HepG2 (cell line): ENCODE measurements around the gene IDUA. TPM values are rescaled to one million over a fixed set of nuclear protein-coding genes. Genes with fewer than 3 reads are reported as not detected.

ENCODE experiments used
- GABPB1 ChIP-seq: IDR thresholded peaks from 2 replicates; pipeline ENCODE4 v1.6.1; 2016; ENCODE audit warnings: mild to moderate bottlenecking, missing genetic modification reagents, moderate library complexity, missing compliant biosample characterization
- HDAC2 ChIP-seq: sonication (generic); formaldehyde crosslinking; IDR thresholded peaks from 2 replicates; pipeline ENCODE4 v1.4.0; 2020; ENCODE audit warnings: missing genetic modification reagents
- MAFF ChIP-seq: IDR thresholded peaks from 2 replicates; pipeline ENCODE4 v1.6.1; 2011; ENCODE audit warnings: low read depth, low read length, improper control_type of control experiment
- MBD4 ChIP-seq: IDR thresholded peaks from 2 replicates; pipeline ENCODE4 v1.6.1; 2012; ENCODE audit warnings: low read length, inconsistent platforms, borderline replicate concordance
- MTF2 ChIP-seq: sonication (generic); formaldehyde crosslinking; IDR thresholded peaks from 2 replicates; pipeline ENCODE4 v1.5.0; 2020; ENCODE audit warnings: missing genetic modification reagents, borderline replicate concordance
- PAF1 ChIP-seq: IDR thresholded peaks from 2 replicates; pipeline ENCODE4 v1.6.1; 2016; ENCODE audit warnings: missing genetic modification reagents, missing compliant biosample characterization
- SOX5 ChIP-seq: IDR thresholded peaks from 2 replicates; pipeline ENCODE4 v1.6.1; 2016; ENCODE audit warnings: borderline replicate concordance
- TBX2 ChIP-seq: sonication (generic); formaldehyde crosslinking; IDR thresholded peaks from 2 replicates; pipeline ENCODE4 v1.5.0; 2020; ENCODE audit warnings: missing genetic modification reagents, mild to moderate bottlenecking, borderline replicate concordance
- WIZ ChIP-seq: sonication (generic); formaldehyde crosslinking; IDR thresholded peaks from 2 replicates; pipeline ENCODE4 v1.5.1; 2020; ENCODE audit warnings: mild to moderate bottlenecking, missing genetic modification reagents
- ZEB1 ChIP-seq: IDR thresholded peaks from 2 replicates; pipeline ENCODE4 v1.6.1; 2012; ENCODE audit warnings: mild to moderate bottlenecking, low read depth, inconsistent platforms; ENCODE audit not compliant: insufficient replicate concordance
- ZNF292 ChIP-seq: sonication (generic); formaldehyde crosslinking; IDR thresholded peaks from 2 replicates; pipeline ENCODE4 v1.8.1; 2022; ENCODE audit warnings: mild to moderate bottlenecking, low read depth, missing genetic modification reagents, borderline replicate concordance
- ZNF484 ChIP-seq: sonication (generic); formaldehyde crosslinking; IDR thresholded peaks from 2 replicates; pipeline ENCODE4 v1.5.1; 2020; ENCODE audit warnings: mild to moderate bottlenecking, low read depth, missing genetic modification reagents, borderline replicate concordance
- polyA plus RNA-seq, 8 experiments: library from polyadenylated mRNA; depleted of rRNA in 3 of 8; stranded (reverse) in 7 of 8; unstranded in 1 of 8; fragments of >200 nt; fragmentation: Illumina TruSeq in 4 of 8; extraction: Trizol in 4 of 8; gene quantifications; 2 replicates each; pipeline versions ENCODE4 v1.2.1 to v1.2.3, GENCODE V29; 2011 to 2016; ENCODE audit warnings: low read depth in 4 of 8, missing spikeins in 1 of 8, mixed read lengths in 1 of 8; ENCODE audit not compliant: insufficient read depth in 1 of 8
- total RNA-seq, 5 experiments: library from RNA; depleted of rRNA; stranded (reverse); fragments of >200 nt; fragmentation: Illumina TruSeq; extraction: Trizol; gene quantifications; 2 replicates each; pipeline ENCODE4 v1.2.3, GENCODE V29; 2016; ENCODE audit warnings: low read depth in 1 of 5
- TF ChIP-seq, protein P1 (sequence below), 2 experiments: sonication (generic) in 1 of 2; formaldehyde crosslinking in 1 of 2; IDR thresholded peaks; 2 replicates each; pipeline versions ENCODE4 v1.4.0 to v1.6.1; 2016 to 2020; ENCODE audit warnings: borderline replicate concordance in 1 of 2, low read depth in 1 of 2, mild to moderate bottlenecking in 1 of 2, missing genetic modification reagents in 1 of 2
- TF ChIP-seq, protein P2 (sequence below): sonication (generic); formaldehyde crosslinking; IDR thresholded peaks from 2 replicates; pipeline ENCODE4 v1.9.0; 2021; ENCODE audit warnings: missing genetic modification reagents, mild to moderate bottlenecking, borderline replicate concordance
- TF ChIP-seq, protein P3 (sequence below): IDR thresholded peaks from 2 replicates; pipeline ENCODE4 v1.6.1; 2016; ENCODE audit warnings: missing genetic modification reagents, missing compliant biosample characterization
- TF ChIP-seq, protein P4 (sequence below): fragments of 450-650 bp; IDR thresholded peaks from 2 replicates; pipeline ENCODE4 v1.6.1; 2017; ENCODE audit warnings: mild to moderate bottlenecking
- TF ChIP-seq, protein P5 (sequence below): sonication (generic); formaldehyde crosslinking; IDR thresholded peaks from 2 replicates; pipeline ENCODE4 v1.5.1; 2020; ENCODE audit warnings: mild to moderate bottlenecking, missing genetic modification reagents

Gene IDUA
- total and polyA plus RNA-seq, 2 of the 13 experiments (the other 11 are each of a cell fraction or from before 2014, with no cell fraction given), result 0.77 to 1.0 TPM

DNA sequence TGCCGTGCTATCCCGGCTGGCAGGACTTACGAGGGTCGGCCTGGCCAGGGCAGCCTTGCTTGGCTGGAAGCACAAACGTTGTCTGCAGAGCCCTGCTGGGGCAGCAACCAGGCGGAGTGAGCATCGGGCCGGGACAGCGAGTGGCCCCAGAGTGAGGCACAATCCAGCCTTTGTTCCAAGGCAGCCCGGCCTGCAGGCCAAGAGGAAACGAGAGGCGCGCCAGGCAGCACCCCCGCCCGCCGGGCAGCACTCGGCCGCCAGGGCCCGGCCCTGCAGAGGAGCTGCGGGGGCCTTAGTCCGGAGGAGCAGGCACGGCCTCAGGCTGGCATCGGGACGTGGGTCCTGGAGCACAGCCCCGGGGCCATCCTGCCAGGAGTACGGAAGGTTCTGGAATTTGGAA lies 48.7 kb downstream of the IDUA start (continued):
- TF ChIP-seq, protein P1, sequence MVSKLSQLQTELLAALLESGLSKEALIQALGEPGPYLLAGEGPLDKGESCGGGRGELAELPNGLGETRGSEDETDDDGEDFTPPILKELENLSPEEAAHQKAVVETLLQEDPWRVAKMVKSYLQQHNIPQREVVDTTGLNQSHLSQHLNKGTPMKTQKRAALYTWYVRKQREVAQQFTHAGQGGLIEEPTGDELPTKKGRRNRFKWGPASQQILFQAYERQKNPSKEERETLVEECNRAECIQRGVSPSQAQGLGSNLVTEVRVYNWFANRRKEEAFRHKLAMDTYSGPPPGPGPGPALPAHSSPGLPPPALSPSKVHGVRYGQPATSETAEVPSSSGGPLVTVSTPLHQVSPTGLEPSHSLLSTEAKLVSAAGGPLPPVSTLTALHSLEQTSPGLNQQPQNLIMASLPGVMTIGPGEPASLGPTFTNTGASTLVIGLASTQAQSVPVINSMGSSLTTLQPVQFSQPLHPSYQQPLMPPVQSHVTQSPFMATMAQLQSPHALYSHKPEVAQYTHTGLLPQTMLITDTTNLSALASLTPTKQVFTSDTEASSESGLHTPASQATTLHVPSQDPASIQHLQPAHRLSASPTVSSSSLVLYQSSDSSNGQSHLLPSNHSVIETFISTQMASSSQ (IDR thresholded peaks at IDR 0.05; ENCODE audit: low read depth), result no peak
- TF ChIP-seq, protein P1 (CRISPR knock-in tag; IDR thresholded peaks at IDR 0.05; ENCODE audit: borderline replicate concordance), result no peak
- no peak for TF ChIP-seq ZEB1
- no peak for TF ChIP-seq PAF1
- TF ChIP-seq SOX5, result peak; percentile 12; the same call in 1 of the 2 replicates
- peak; percentile 38; the same call in 1 of the 2 replicates for TF ChIP-seq HDAC2 (CRISPR knock-in tag)
- no peak for TF ChIP-seq MTF2 (CRISPR knock-in tag)
- peak; percentile 56; the same call in 1 of the 2 replicates for TF ChIP-seq GABPB1 (CRISPR knock-in tag)
- TF ChIP-seq TBX2 (CRISPR knock-in tag), result 0 out of 2 replicates have a peak, but pooled peaks have one; percentile 23
- TF ChIP-seq MBD4, result no peak
- TF ChIP-seq, protein P2, sequence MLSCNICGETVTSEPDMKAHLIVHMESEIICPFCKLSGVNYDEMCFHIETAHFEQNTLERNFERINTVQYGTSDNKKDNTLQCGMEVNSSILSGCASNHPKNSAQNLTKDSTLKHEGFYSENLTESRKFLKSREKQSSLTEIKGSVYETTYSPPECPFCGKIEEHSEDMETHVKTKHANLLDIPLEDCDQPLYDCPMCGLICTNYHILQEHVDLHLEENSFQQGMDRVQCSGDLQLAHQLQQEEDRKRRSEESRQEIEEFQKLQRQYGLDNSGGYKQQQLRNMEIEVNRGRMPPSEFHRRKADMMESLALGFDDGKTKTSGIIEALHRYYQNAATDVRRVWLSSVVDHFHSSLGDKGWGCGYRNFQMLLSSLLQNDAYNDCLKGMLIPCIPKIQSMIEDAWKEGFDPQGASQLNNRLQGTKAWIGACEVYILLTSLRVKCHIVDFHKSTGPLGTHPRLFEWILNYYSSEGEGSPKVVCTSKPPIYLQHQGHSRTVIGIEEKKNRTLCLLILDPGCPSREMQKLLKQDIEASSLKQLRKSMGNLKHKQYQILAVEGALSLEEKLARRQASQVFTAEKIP (CRISPR knock-in tag), result no peak
- TF ChIP-seq MAFF, result no peak
- TF ChIP-seq, protein P3, sequence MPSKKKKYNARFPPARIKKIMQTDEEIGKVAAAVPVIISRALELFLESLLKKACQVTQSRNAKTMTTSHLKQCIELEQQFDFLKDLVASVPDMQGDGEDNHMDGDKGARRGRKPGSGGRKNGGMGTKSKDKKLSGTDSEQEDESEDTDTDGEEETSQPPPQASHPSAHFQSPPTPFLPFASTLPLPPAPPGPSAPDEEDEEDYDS (CRISPR knock-in tag), result 0 out of 2 replicates have a peak, but pooled peaks have one; percentile 12
- TF ChIP-seq, protein P4, sequence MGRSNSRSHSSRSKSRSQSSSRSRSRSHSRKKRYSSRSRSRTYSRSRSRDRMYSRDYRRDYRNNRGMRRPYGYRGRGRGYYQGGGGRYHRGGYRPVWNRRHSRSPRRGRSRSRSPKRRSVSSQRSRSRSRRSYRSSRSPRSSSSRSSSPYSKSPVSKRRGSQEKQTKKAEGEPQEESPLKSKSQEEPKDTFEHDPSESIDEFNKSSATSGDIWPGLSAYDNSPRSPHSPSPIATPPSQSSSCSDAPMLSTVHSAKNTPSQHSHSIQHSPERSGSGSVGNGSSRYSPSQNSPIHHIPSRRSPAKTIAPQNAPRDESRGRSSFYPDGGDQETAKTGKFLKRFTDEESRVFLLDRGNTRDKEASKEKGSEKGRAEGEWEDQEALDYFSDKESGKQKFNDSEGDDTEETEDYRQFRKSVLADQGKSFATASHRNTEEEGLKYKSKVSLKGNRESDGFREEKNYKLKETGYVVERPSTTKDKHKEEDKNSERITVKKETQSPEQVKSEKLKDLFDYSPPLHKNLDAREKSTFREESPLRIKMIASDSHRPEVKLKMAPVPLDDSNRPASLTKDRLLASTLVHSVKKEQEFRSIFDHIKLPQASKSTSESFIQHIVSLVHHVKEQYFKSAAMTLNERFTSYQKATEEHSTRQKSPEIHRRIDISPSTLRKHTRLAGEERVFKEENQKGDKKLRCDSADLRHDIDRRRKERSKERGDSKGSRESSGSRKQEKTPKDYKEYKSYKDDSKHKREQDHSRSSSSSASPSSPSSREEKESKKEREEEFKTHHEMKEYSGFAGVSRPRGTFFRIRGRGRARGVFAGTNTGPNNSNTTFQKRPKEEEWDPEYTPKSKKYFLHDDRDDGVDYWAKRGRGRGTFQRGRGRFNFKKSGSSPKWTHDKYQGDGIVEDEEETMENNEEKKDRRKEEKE, result no peak
- TF ChIP-seq, protein P5, sequence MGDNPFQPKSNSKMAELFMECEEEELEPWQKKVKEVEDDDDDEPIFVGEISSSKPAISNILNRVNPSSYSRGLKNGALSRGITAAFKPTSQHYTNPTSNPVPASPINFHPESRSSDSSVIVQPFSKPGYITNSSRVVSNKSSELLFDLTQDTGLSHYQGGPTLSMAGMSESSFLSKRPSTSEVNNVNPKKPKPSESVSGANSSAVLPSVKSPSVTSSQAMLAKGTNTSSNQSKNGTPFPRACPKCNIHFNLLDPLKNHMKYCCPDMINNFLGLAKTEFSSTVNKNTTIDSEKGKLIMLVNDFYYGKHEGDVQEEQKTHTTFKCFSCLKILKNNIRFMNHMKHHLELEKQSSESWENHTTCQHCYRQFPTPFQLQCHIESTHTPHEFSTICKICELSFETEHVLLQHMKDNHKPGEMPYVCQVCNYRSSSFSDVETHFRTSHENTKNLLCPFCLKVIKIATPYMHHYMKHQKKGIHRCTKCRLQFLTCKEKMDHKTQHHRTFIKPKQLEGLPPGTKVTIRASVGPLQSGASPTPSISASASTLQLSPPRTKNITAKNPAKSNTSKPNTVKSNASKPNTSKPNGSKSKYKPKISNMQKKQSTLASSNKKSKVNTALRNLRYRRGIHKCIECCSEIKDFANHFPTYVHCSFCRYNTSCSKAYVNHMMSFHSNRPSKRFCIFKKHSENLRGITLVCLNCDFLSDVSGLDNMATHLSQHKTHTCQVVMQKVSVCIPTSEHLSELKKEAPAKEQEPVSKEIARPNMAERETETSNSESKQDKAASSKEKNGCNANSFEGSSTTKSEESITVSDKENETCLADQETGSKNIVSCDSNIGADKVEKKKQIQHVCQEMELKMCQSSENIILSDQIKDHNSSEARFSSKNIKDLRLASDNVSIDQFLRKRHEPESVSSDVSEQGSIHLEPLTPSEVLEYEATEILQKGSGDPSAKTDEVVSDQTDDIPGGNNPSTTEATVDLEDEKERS (CRISPR knock-in tag), result no peak
- no peak for TF ChIP-seq ZNF292
- TF ChIP-seq ZNF484, result no peak
- no peak for TF ChIP-seq WIZ (CRISPR knock-in tag)
